Activated T-cell treated with anti-CD3 and anti-CD28 coated beads, Interleukin-2, amount 50 U/mL, for 72 hours (primary cell): Measurements from ENCODE around the gene MTA2. TPM values are rescaled to one million over a fixed set of nuclear protein-coding genes. Genes with fewer than 3 reads are reported as not detected.
"Not testable (repeated sequence)": the region's sequence is repeated elsewhere in the genome, so short reads cannot be mapped to it uniquely, and the experiment has no call there.

Experiments
- ATAC-seq, 2 donors: fragments of 150-1000 bp; cut with Tn5 transposase; replicated peaks in 1 of 2; 2 replicates each; pipeline ENCODE4 v1.10.0; 2021; ENCODE audit warnings: moderate library complexity in 2 of 2, mild to moderate bottlenecking in 1 of 2
- DNase-seq, 2 donors: peaks; one replicate each; pipeline ENCODE4 v3.0.0; 2021 to 2022; ENCODE audit warnings: mixed read lengths in 1 of 2
- H3K27ac Mint-ChIP-seq: one replicate; pipeline ENCODE4 v1.8.0; 2022; ENCODE audit warnings: mild to moderate bottlenecking, moderate library complexity, mixed read lengths
- H3K27me3 Mint-ChIP-seq: one replicate; pipeline ENCODE4 v1.8.0; 2022; ENCODE audit warnings: low read depth, mixed read lengths
- H3K36me3 Mint-ChIP-seq, 2 donors: one replicate each; pipeline ENCODE4 v1.8.0; 2022; ENCODE audit warnings: mixed read lengths in 2 of 2, mild to moderate bottlenecking in 1 of 2; ENCODE audit not compliant: insufficient read depth in 2 of 2
- H3K4me1 Mint-ChIP-seq: one replicate; pipeline ENCODE4 v1.8.0; 2022; ENCODE audit warnings: low read depth, mixed read lengths
- H3K4me3 Mint-ChIP-seq, 2 donors: one replicate each; pipeline ENCODE4 v1.8.0; 2022; ENCODE audit warnings: mild to moderate bottlenecking in 2 of 2, mixed read lengths in 2 of 2, moderate library complexity in 2 of 2
- H3K9me3 Mint-ChIP-seq, 2 donors: one replicate each; pipeline ENCODE4 v1.8.0; 2022; ENCODE audit warnings: mixed read lengths in 2 of 2
- total RNA-seq, 2 donors: library from RNA; stranded (reverse); gene quantifications; one replicate each; pipeline ENCODE4 v1.2.3, GENCODE V29; 2022

The MTA2 gene
- total RNA-seq, 2 donors from 2014 or later, result 173 to 241 TPM

GRCh38 chr11:62595124-62595523 lies 6.5 kb downstream of the MTA2 start:
- H3K27ac Mint-ChIP-seq, result peak overlapping the region; percentile 15
- H3K27me3 Mint-ChIP-seq, result no peaks in the 10 kb centered on the region
- no peak for ATAC-seq
- H3K9me3 Mint-ChIP-seq, result no peaks in the 10 kb centered on the region
- peaks cover 75% of the 10 kb centered on the region for H3K4me1 Mint-ChIP-seq
- peaks cover 26 to 49% of the 10 kb centered on the region in 2 donors for H3K36me3 Mint-ChIP-seq
- H3K4me3 Mint-ChIP-seq, result no peak overlapping the region
- DNase-seq, result no peak

GRCh38 chr11:62593434-62594044 lies 8.1 kb downstream of the MTA2 start:
- peak; percentile 21 to 28 for ATAC-seq
- Mint-ChIP-seq H3K4me1 (peaks cover 71% of the 10 kb centered on the region), H3K9me3 (no peaks in the 10 kb centered on the region)

GRCh38 chr11:62592989-62593421 lies 8.7 kb downstream of the MTA2 start:
- no peaks in the 10 kb centered on the region for H3K9me3 Mint-ChIP-seq
- H3K4me1 Mint-ChIP-seq, result peaks cover 65% of the 10 kb centered on the region
- H3K27ac Mint-ChIP-seq, result peak overlapping the region; percentile 90
- peak overlapping the region; percentile 97 to 99 for H3K4me3 Mint-ChIP-seq
- H3K27me3 Mint-ChIP-seq, result no peaks in the 10 kb centered on the region
- H3K36me3 Mint-ChIP-seq, result peaks cover 11 to 35% of the 10 kb centered on the region in 2 donors
- no peak for DNase-seq
- ATAC-seq, result no peak

More at GRCh38 chr11:62593434-62594044, 8.1 kb downstream of the MTA2 start:
- Mint-ChIP-seq H3K27me3 (no peaks in the 10 kb centered on the region), H3K4me3 (peak overlapping the region; percentile 75 to 83), H3K36me3 (peaks cover 14 to 40% of the 10 kb centered on the region in 2 donors), H3K27ac (peak overlapping the region; percentile 95)
- peak; percentile 78 to 85 for DNase-seq

GRCh38 chr11:62592146-62592815 lies 9.4 kb downstream of the MTA2 start:
- DNase-seq (no peak), ATAC-seq (no peak)
- peaks cover 8 to 30% of the 10 kb centered on the region in 2 donors for H3K36me3 Mint-ChIP-seq
- peak overlapping the region; percentile 97 to 99 for H3K4me3 Mint-ChIP-seq
- H3K9me3 Mint-ChIP-seq, result no peaks in the 10 kb centered on the region
- H3K4me1 Mint-ChIP-seq, result peaks cover 58% of the 10 kb centered on the region
- no peaks in the 10 kb centered on the region for H3K27me3 Mint-ChIP-seq
- H3K27ac Mint-ChIP-seq, result peak overlapping the region; percentile 92

GRCh38 chr11:62591448-62592145 lies 10.1 kb downstream of the MTA2 start, which contains the start of gene TUT1:
Gene TUT1, minus strand, starts transcription at chr11:62591523. Its CDS starts 38 bp downstream, at chr11:62591485.
- DNase-seq, result peak; percentile 94 to 96
- Mint-ChIP-seq H3K36me3 (peaks cover 5 to 26% of the 10 kb centered on the region in 2 donors), H3K4me1 (peaks cover 56% of the 10 kb centered on the region), H3K27me3 (no peaks in the 10 kb centered on the region), H3K9me3 (no peaks in the 10 kb centered on the region), H3K27ac (peak within 1 kb of the TSS; percentile 98), H3K4me3 (peak within 1 kb of the TSS; percentile 97 to 99)
- ATAC-seq, result peak; percentile 90 to 91

- Mint-ChIP-seq H3K27me3 (no peaks in the 10 kb centered on the region), H3K4me3 (peak overlapping the region; percentile 97 to 99), H3K4me1 (peaks cover 45% of the 10 kb centered on the region), H3K27ac (no peak overlapping the region), H3K36me3 (peaks cover 5 to 20% of the 10 kb centered on the region in 2 donors), H3K9me3 (no peaks in the 10 kb centered on the region)
- ATAC-seq (no peak), DNase-seq (peak in 1 of 2 donors; percentile 37)
These were observed 12.6 kb downstream of the MTA2 start for GRCh38 chr11:62588966-62589637.

- not testable (repeated sequence) for H3K9me3 Mint-ChIP-seq, DNase-seq, H3K4me3 Mint-ChIP-seq, H3K27ac Mint-ChIP-seq, ATAC-seq, H3K27me3 Mint-ChIP-seq
- peaks cover 2 to 14% of the 10 kb centered on the region in 2 donors for H3K36me3 Mint-ChIP-seq
- H3K4me1 Mint-ChIP-seq, result peaks cover 13% of the 10 kb centered on the region
These were observed 16.3 kb downstream of the MTA2 start for GRCh38 chr11:62585356-62585755.

- not testable (repeated sequence) for H3K27me3 Mint-ChIP-seq, H3K4me3 Mint-ChIP-seq, DNase-seq, ATAC-seq, H3K4me1 Mint-ChIP-seq, H3K9me3 Mint-ChIP-seq, H3K27ac Mint-ChIP-seq
- peaks cover 2 to 12% of the 10 kb centered on the region in 2 donors for H3K36me3 Mint-ChIP-seq
These were observed 19.9 kb downstream of the MTA2 start for GRCh38 chr11:62581735-62582134.

GRCh38 chr11:62580959-62581715 lies 20.5 kb downstream of the MTA2 start:
- Mint-ChIP-seq H3K27ac (no peak overlapping the region), H3K36me3 (peaks cover 0 to 11% of the 10 kb centered on the region in 2 donors), H3K4me3 (no peak overlapping the region), H3K27me3 (no peaks in the 10 kb centered on the region), H3K9me3 (no peaks in the 10 kb centered on the region), H3K4me1 (no peaks in the 10 kb centered on the region)
- ATAC-seq, result no peak
- no peak for DNase-seq

- Mint-ChIP-seq H3K9me3 (no peaks in the 10 kb centered on the region), H3K27ac (no peak overlapping the region), H3K4me3 (no peak overlapping the region), H3K27me3 (no peaks in the 10 kb centered on the region), H3K36me3 (peaks cover 3 to 14% of the 10 kb centered on the region in 2 donors), H3K4me1 (peaks cover 15% of the 10 kb centered on the region)
- DNase-seq (no peak), ATAC-seq (no peak)
These were observed 22.4 kb downstream of the MTA2 start for GRCh38 chr11:62579252-62579651.

GRCh38 chr11:62578541-62578940 lies 23.1 kb downstream of the MTA2 start:
- DNase-seq (no peak), ATAC-seq (no peak)
- no peaks in the 10 kb centered on the region for H3K27me3 Mint-ChIP-seq
- peaks cover 3 to 16% of the 10 kb centered on the region in 2 donors for H3K36me3 Mint-ChIP-seq
- H3K27ac Mint-ChIP-seq, result no peak overlapping the region
- H3K9me3 Mint-ChIP-seq, result no peaks in the 10 kb centered on the region
- peaks cover 15% of the 10 kb centered on the region for H3K4me1 Mint-ChIP-seq
- H3K4me3 Mint-ChIP-seq, result no peak overlapping the region

GRCh38 chr11:62577046-62577714 lies 24.5 kb downstream of the MTA2 start:
- no peak for ATAC-seq

More at GRCh38 chr11:62577046-62577714, 24.5 kb downstream of the MTA2 start:
- Mint-ChIP-seq H3K9me3 (no peaks in the 10 kb centered on the region), H3K27me3 (no peaks in the 10 kb centered on the region), H3K4me3 (no peak overlapping the region), H3K4me1 (peaks cover 24% of the 10 kb centered on the region), H3K36me3 (peaks cover 9 to 29% of the 10 kb centered on the region in 2 donors), H3K27ac (no peak overlapping the region)
- no peak for DNase-seq
